Mesothelial cell of epicardium (in vitro differentiated cells): ENCODE measurements around the gene TRAF4. TPM values are rescaled to one million over a fixed set of nuclear protein-coding genes. Genes with fewer than 3 reads are reported as not detected.
A peak's percentile ranks its signal among the peaks of the same experiment; 100 is the strongest.
"Not testable (repeated sequence)": the region's sequence is repeated elsewhere in the genome, so short reads cannot be mapped to it uniquely, and the experiment has no call there.

Experiments
- DNase-seq, 2 experiments: peaks; one replicate each; pipeline ENCODE4 v3.0.0; 2021; ENCODE audit warnings: low spot score in 2 of 2; ENCODE audit not compliant: unreplicated experiment in 2 of 2
- H3K27ac Mint-ChIP-seq: 2 replicates; pipeline ENCODE4 v1.8.0; 2021; ENCODE audit warnings: mixed read lengths
- H3K27me3 Mint-ChIP-seq: 2 replicates; pipeline ENCODE4 v1.8.0; 2021; ENCODE audit warnings: low read depth, mixed read lengths
- H3K36me3 Mint-ChIP-seq: 2 replicates; pipeline ENCODE4 v1.8.0; 2021; ENCODE audit warnings: mixed read lengths
- H3K4me1 Mint-ChIP-seq: 2 replicates; pipeline ENCODE4 v1.8.0; 2021; ENCODE audit warnings: mixed read lengths
- H3K4me3 Mint-ChIP-seq: 2 replicates; pipeline ENCODE4 v1.8.0; 2021; ENCODE audit warnings: mild to moderate bottlenecking, moderate library complexity, mixed read lengths
- H3K9me3 Mint-ChIP-seq: 2 replicates; pipeline ENCODE4 v1.8.0; 2021; ENCODE audit warnings: mixed read lengths
- total RNA-seq: library from RNA; stranded (reverse); gene quantifications from 3 replicates; pipeline ENCODE4 v1.2.1, GENCODE V29; 2021
- TF ChIP-seq, protein P1 (sequence below): fragments of 200-600 bp; sonication (generic); IDR thresholded peaks from one replicate; pipeline ENCODE4 v1.5.0; 2021; ENCODE audit warnings: antibody characterized with exemption; ENCODE audit not compliant: unreplicated experiment

Gene TRAF4
- total RNA-seq, 1 donor from 2014 or later = 252 TPM

DNA sequence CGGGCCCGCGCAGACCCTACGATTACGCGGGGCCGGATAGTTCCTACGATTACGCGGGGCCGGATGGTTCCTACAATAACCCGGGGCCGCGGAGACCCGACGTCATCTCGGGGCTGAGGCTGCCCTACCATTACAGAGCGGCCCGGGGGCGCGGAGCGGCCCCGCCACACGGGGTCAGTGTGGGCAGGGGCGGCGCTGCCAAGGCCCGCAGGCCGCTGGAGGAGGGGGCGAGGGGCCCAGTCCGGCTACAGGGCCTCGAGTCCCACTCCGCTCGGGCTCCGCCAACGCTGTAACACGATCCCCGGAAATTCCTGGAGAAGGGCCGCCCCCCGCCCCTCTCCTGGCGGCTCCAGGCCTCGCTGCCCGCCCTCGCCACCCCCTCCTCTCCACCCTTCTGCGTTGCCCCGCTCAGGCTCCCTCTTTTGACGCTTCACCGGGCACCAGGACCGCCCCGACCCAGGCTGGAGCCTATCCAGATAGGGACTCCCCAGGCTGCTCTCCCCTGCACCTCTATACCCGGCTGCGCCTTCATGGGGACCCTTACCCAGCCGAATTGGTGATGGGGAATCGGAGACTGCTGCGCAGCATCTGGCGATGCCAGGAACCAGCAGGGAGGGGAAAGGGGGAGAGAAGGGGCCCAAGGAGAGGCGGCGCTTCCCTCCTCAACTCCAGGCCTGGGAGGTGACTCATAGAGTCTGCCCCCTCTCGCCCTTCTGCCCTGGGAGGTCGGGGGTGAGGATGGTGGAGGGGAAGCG lies 26.1 kb upstream of the TRAF4 start, which contains the start of gene RAB34:
Gene RAB34, minus strand, starts transcription at position 291 of the 755 bp plus-strand sequence. CDS start 602 bp downstream, outside the sequence.
- H3K27ac Mint-ChIP-seq = peak within 1 kb of the TSS; percentile 98
- TF ChIP-seq, protein P1, sequence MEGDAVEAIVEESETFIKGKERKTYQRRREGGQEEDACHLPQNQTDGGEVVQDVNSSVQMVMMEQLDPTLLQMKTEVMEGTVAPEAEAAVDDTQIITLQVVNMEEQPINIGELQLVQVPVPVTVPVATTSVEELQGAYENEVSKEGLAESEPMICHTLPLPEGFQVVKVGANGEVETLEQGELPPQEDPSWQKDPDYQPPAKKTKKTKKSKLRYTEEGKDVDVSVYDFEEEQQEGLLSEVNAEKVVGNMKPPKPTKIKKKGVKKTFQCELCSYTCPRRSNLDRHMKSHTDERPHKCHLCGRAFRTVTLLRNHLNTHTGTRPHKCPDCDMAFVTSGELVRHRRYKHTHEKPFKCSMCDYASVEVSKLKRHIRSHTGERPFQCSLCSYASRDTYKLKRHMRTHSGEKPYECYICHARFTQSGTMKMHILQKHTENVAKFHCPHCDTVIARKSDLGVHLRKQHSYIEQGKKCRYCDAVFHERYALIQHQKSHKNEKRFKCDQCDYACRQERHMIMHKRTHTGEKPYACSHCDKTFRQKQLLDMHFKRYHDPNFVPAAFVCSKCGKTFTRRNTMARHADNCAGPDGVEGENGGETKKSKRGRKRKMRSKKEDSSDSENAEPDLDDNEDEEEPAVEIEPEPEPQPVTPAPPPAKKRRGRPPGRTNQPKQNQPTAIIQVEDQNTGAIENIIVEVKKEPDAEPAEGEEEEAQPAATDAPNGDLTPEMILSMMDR = no peak
- peak within 1 kb of the TSS; percentile 82 for H3K4me3 Mint-ChIP-seq
- no peaks in the 10 kb centered on the region for H3K27me3 Mint-ChIP-seq
- no peaks in the 10 kb centered on the region for H3K9me3 Mint-ChIP-seq
- peaks cover 58% of the 10 kb centered on the region for H3K4me1 Mint-ChIP-seq
- peaks cover 21% of the 10 kb centered on the region for H3K36me3 Mint-ChIP-seq
- peak; percentile 83 to 89 for DNase-seq

DNA sequence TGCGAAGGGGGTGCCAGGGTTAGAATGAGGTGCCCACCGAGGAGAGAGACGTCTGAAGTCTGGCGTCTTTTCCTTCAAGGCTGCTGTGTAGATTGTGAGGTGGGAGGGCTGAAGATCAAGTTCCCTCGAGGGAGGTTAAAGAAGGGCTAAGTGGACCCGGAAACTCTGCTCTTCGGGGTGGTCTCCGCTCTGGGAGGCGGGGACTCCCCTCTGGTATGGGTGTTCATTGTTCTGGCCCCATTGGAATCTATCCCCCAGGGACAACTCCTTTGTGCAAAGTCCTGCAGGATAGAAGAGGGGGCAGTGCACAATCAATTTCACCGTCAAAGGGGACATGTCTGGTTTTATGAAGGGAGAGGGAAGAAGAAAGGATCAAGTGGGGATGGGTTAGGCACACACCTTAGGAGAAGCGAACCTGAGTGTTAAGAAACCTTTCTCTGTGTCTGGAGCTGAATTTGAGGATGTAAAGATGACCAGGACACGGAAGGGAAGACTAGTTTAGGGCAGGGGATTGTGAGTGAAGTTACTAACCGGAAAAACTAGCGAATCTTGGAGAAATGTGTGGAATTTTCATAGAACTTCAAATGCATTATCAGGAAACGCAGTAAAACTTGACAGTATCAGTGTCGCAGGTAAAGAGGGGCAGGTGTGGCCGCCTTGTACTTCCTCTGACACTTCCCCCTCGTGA lies 25.3 kb upstream of the TRAF4 start:
- TF ChIP-seq, protein P1 = no peak
- H3K27me3 Mint-ChIP-seq = no peaks in the 10 kb centered on the region
- peak overlapping the region; percentile 82 for H3K4me3 Mint-ChIP-seq
- DNase-seq = peak in 1 of 2 experiments; percentile 55
- H3K9me3 Mint-ChIP-seq = no peaks in the 10 kb centered on the region
- H3K4me1 Mint-ChIP-seq = peaks cover 59% of the 10 kb centered on the region
- H3K27ac Mint-ChIP-seq = peak overlapping the region; percentile 98
- H3K36me3 Mint-ChIP-seq = peaks cover 22% of the 10 kb centered on the region

DNA sequence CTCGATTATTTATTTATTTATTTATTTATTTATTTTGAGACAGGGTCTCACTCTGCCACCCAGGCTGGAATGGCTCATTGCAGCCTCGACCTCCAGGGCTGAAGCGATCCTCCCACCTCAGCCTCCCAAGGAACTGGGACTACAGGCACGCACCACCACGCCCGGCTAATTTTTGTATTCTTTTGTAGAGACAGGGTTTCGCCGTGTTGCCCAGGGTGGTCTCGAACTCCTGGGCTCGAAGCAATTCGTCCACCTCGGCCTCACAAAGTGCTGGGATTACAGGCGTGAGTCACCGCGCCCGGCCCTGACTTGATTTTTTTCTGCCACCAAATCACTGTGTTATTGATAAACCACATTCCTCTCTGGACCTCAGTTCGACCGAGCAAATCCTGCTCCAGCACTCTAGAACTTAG lies 24.8 kb upstream of the TRAF4 start:
- no peaks in the 10 kb centered on the region for H3K9me3 Mint-ChIP-seq

DNA sequence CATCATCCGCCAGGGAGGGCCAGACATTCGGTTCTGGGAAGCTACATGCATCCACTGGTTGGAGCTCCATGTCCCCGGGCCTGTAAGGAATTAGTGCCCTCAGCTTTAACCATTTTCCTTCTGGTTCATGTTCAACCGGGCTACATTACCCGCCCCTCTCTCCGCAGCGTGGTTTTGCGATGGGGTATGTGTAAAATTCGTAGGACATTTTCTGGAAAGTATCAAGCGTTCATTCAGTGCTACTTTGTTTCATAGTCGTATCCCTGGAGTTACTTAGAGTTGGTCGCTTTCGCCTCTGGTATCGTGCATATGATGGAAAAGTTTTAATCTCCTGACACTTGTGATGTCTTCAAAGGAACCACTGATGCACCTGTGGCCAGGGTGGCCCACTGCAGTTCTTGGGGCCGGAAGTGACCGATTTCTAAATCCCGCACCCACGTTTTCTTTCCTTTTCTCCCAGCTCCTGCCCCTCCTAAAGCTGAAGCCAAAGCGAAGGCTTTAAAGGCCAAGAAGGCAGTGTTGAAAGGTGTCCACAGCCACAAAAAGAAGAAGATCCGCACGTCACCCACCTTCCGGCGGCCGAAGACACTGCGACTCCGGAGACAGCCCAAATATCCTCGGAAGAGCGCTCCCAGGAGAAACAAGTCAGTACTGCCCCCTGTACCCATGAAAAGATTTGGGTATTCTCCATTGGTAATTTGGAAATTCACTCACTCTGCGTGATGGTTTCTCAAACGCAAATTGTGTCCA lies 23.4 kb upstream of the TRAF4 start:
- peaks cover 70% of the 10 kb centered on the region for H3K4me1 Mint-ChIP-seq
- peak overlapping the region; percentile 100 for H3K27ac Mint-ChIP-seq
- H3K9me3 Mint-ChIP-seq = no peaks in the 10 kb centered on the region
- no peak for DNase-seq
- H3K4me3 Mint-ChIP-seq = peak overlapping the region; percentile 99
- H3K27me3 Mint-ChIP-seq = no peaks in the 10 kb centered on the region
- TF ChIP-seq, protein P1 = no peak
- peaks cover 14% of the 10 kb centered on the region for H3K36me3 Mint-ChIP-seq

More for the DNA sequence above, 24.8 kb upstream of the TRAF4 start:
- TF ChIP-seq, protein P1 = no peak
- H3K4me3 Mint-ChIP-seq = peak overlapping the region; percentile 99
- no peak for DNase-seq
- H3K36me3 Mint-ChIP-seq = peaks cover 20% of the 10 kb centered on the region
- peak overlapping the region; percentile 100 for H3K27ac Mint-ChIP-seq
- no peaks in the 10 kb centered on the region for H3K27me3 Mint-ChIP-seq
- H3K4me1 Mint-ChIP-seq = peaks cover 61% of the 10 kb centered on the region

DNA sequence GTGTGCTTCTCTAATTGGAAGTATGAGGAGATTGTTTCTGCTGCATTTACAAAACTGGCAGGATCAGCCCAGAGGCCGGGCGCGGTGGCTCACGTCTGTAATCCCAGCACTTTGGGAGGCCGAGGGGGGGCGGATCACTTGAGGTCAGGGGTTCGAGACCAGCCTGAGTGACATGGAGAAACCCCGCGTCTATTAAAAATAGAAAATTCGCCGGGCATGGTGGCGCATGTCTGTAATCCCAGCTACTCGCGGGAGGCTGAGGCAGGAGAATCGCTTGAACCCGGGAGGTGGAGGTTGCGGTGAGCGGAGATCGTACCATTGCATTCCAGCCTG lies 22.8 kb upstream of the TRAF4 start:
- H3K4me1 Mint-ChIP-seq = peaks cover 70% of the 10 kb centered on the region
- not testable (repeated sequence) for DNase-seq, H3K9me3 Mint-ChIP-seq, H3K27me3 Mint-ChIP-seq
- H3K27ac Mint-ChIP-seq = peak overlapping the region; percentile 100
- peaks cover 13% of the 10 kb centered on the region for H3K36me3 Mint-ChIP-seq
- peak overlapping the region; percentile 99 for H3K4me3 Mint-ChIP-seq
